Limb (tissue), 2 donors: Measurements from ENCODE around the gene MGST2.
"Not testable (repeated sequence)": the region's sequence is repeated elsewhere in the genome, so short reads cannot be mapped to it uniquely, and the experiment has no call there.

Experiments used
- DNase-seq, 2 donors: peaks; one replicate each; pipeline ENCODE4 v3.0.0-alpha.2; 2016; ENCODE audit errors: extremely low spot score in 2 of 2

MGST2 gene

DNA sequence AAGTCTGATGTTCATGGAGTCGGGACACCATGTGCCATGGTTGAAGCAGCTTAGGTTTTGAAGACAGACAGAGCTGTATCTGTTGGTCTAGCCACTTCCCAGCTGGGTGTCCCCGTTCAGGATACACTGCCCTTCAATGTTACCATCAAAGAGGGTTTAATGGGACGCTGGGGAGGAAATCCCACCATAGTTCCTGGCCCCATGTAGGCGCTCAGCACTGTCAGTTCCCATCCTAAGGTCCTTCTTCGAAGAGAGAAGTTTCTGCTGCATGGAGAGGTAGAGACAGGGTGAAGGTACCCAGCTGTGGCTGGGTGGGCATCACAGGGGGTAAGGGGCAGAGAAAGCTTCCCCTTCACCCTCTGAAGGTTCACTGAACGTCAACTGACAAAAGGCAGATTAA lies 3.7 kb downstream of the MGST2 start:
- DNase-seq = no peak

DNA sequence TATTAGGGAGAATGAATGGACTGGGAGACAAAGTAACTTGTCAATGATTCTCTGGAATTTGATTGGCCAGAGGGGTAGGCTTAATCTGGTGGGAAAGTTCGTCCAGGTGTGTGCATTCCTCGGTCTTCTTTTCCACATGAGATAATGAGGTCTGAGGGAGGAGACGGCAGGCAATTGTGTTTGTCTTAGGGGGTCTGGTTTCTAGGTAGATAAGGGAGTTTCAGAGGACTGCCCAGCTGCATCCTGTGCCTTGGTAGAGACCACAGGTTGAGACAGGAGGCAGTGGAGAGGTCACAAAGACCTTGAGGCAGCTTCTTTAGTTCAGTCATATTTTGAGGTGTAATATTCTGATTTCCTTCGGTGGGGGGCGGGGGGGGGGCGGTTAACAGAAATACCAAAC lies 4.3 kb downstream of the MGST2 start:
- no peak for DNase-seq

DNA sequence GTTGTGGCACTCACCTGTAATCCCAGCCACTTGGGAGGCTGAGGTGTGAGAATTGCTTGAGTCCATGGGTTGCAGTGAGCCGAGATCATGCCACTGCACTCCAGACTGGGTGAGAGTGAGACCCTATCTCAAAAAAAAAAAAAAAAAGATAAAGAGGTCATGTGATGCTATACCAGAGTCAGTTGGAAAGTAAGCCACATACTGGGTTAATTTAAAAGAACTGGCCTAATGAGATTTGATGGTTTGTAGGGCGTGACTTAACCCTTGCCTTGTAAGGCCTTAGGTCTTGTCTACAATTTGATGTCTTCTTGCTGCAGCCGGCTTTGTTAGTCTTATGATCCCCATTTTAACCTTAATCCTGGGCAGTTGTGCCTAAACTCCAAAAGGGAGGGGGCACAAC lies 5.2 kb downstream of the MGST2 start:
- no peak for DNase-seq

DNA sequence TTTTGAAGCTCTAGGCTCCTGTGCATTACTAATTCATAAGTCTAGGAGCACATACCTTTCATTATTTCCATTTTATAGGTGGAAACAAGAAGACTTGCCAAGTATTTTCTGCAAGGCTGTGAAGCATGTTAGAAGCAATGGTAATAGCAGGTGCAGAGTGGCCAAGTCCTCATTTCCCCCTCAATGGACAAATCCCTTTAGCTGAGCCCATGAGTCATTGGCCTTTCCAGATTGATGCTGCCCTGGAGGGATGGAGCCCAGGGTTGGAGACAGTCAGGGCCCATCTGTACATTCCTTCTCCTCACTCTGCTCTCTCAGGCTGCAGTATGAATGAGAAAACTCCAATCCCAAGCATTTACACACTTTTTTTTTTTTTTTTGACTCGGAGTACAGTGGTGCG lies 6.6 kb downstream of the MGST2 start:
- DNase-seq = no peak

DNA sequence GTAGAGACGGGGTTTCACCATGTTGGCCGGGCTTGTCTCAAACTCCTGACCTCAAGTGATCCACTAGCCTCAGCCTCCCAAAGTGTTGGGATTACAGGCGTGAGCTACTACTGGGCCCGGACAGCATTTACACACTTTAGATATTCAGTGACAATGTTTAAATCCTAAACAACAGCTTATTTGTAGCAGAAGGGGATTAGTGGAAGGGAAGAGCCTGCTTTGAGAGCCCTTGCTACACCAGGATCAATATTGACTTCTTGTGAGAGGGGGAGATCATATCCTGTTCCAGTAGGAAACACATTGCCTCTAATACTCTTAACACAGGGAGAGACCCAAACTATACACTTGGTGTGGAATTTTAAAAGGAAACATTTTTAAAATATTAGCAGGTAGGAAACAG lies 7.1 kb downstream of the MGST2 start:
- DNase-seq = no peak

DNA sequence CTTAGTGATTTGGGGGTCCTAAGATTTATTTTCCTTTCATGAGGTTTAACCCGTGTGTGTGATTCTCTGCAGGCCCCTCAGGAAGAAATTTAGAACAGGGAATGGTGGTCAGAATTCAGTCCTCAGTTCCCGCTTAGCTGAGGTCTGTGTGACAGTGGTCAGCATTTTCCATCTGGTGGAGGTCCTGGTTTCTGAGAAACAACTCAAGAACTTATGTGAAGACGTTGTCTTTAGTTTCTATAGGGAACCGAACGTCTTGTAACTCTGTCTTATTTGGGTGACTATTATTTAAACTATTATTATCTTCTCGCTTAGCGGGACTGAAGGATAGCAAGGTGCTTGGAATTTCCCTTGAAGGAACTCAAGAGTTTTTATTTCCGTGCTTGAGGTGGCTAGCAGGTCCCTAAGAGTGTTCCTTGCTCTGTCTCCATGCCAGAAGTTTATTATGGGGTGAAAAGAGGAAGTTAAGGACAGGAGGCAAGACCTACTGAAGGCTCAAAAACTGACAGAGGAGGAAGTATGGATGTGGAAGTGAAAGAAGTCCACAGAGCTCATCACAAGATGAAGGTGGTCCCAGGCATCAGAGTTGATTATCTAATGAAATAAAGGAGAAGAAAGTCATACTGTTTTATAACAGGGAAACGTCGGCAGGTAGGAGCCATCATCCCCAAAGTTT lies 9.4 kb downstream of the MGST2 start:
- DNase-seq = no peak

DNA sequence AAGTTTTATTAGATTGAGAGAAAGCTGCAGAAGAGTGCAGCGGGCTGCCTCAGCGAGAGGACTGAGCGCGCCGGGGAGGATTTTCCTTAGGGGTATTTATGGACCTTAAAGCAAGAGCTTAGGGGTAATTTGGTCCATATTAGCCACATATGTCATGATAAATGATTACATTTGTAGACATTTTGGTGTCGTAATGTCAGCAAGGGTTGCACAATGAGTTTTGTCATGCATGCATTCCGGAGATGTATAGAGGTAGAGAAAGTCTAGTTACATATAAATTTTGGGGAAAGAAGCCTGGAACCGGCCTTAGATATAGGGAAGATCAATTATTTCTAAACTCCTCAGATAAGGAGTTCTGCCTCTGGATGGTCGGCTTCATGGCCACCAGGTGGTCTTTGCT lies 10.0 kb downstream of the MGST2 start:
- no peak for DNase-seq

DNA sequence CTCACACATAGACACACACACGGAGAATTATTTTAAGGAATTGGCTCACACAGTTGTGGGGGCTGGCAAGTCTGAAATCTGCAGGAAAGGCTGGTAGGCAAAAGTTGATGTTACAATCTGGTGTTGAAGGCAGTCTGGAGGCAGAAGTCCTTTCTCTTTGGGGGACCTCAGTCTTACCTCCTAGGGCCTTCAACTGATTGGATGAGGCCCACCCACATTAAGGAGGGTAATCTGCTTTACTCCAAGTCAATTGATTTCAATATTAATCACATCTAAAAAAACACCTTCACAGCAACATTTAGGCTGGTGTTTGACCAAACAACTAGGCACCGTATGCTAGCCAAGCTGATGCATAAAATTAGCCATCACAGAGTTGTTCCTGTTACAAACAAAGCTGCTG lies 10.7 kb downstream of the MGST2 start:
- DNase-seq = no peak

DNA sequence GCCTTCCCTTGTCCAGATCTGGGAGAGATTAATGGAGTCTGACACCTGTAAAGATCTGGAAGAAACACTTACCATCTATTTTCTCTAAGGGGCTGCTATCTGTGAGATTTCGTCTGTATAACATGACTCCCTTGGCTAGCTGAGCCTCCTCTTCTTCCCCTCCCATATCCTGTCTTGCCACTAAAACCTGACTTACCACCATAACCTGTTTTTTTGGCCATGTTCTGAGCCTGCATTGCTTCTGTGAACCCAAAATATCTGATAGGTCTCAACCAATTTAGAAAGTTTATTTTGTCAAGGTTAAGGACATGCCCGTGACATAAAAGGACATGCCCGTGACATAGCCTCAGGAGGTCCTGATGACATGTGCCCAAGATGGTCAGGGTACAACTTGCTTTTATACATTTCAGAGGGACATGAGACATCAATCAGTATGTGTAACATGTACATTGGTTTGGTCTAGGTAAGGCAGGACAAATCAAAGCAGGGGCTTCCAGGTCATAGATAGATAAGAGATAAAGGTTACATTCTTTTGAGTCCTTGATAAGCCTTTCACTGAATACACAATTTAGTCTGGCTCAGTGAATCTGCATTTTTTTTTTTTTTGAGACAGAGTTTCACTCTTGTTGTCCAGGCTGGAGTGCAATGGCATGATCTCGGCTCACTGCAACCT lies 11.4 kb downstream of the MGST2 start:
- DNase-seq = no peak

DNA sequence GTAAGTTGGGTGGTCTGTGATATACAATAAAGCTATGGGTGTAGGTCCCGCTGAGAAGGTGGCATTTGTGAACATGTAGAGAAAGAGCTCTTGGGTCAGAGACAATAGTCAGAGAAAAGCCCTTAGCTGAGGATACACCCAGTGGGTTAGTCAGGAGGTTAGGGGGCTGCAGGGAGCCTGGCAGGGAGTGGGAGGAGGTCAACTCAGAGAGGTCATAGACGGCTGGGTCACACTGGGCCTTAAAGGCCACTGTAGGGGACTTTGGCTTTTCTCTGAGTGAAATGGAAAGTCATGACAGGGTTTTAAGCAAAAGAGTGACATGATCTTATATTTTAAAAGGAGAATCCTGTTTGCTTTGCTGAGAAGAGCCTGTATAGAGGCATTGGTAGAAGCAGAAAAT lies 16.7 kb downstream of the MGST2 start:
- no peak for DNase-seq

DNA sequence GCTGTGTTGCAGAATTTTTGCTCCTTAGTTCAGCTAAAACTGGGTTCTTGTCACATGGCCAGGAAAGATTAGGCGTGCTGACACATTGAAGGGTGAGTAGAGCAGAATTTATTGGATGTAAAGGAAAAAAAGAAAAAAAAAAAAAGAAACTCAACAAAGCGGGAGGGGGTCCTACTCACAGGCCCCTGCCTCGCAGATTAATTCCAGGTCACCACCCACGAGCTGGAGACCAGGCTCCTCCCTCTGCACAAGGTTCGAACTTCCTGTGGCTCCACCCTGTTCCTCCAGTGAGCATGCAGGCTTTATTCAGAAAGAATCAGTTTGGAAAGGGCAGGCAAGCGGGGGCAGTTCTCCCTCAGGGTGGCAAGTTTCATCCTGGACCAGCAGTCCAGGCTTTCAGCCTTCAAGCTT lies 17.1 kb downstream of the MGST2 start:
- DNase-seq = no peak

DNA sequence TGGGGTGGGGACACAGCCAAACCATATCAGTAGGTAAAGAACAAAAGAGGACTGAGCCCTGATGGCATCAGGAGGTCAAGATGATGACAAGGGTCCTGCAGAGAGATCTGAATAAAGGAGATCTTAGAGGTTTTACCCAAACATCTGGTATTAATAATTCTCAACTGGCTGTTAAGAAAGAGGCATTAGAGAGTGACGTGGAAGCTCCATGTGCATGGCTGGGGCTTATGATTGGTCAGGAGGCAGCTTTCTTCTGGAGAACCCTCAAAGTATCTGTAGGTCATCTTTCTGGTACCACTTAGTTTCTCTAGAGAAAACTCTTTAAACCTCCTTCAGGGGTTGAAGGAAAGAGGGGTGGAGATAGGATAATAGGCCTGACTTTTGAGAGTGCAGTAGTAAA lies 18.7 kb downstream of the MGST2 start:
- no peak for DNase-seq

DNA sequence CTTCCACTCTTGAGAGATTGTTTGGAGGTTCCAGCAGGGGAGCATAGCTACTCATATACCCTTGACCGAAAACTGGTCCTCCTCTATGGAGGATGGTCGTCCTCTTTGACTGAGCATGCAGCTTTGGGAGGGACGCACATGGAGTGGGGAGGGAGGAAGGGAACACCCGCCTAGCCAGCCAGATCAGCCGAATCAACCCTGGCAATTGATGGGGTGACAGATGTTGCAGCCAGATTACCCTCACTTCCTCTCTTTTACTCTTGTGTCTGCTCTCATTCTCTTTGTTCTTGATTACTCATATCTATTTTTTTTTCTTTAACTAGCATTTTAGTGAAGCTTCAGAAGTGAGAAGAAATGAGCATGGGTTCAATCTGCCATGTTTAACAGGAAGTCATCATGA lies 19.6 kb downstream of the MGST2 start:
- DNase-seq = no peak

DNA sequence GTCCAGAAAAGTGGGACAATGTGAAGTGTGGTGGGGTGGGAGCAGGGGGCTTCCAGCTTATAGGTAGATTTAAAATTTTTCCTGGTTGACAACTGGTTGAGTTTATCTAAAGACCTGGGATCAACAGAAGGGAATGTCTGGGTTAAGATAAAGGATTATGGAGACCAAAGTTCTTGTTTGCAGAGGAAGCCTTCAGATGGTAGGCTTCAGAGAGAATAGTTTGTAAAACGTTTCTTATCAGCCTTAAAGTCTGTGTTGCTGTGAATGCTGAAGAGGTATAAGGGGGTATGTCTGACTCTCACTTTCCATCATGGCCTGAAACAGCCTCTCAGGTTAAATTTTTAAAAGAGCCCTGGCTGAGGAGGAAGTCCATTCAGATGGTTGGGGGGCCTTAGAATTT lies 20.5 kb downstream of the MGST2 start:
- DNase-seq = no peak

DNA sequence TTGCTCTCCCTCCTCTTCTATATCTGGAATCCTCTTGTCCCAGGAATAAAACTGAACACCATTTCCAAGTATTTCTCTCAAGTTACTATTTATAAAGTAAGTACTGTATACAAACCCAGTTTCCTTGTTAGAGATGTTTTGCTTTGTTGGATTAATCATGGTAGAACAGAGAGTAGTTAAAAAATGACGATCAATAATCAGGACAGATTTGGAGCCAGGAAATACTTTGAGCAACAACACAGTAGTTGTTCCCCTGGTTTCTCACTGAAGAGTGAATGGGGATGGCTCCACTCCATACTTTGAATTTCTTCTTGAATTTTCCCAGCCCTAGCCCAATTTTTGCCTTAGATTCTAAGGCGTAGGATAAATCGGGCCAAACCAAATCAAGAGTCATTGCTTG lies 21.4 kb downstream of the MGST2 start:
- DNase-seq = no peak

DNA sequence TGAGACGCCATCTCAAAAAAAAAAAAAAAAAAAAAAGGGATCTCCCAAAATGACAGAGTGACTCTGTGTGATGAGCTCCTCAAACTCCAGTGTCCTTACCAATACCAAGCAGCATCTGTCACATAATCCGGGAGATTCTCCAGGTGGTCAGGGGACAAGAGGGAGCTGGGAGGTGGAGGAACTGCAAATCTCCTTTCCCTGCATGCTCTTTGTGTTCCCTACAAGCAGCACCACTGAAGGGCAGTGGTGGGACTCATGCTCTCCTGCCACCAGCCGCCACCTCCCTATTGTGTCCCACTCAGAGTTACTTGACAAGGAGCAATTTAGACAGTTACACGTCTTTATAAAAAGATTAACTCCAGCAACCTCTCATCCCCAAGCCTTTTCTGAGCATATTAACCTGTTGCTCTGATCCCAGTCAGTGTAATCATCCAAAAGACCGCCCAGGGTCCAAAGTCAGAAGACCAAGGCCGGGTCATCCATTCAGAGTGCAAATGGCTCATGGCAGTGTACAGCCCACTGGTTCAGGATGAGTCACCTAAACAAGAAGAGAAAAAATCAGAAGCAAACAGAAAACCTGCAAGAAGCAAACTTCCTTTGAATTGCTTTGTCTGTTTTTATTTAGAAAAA lies 23.6 kb downstream of the MGST2 start:
- no peak for DNase-seq

DNA sequence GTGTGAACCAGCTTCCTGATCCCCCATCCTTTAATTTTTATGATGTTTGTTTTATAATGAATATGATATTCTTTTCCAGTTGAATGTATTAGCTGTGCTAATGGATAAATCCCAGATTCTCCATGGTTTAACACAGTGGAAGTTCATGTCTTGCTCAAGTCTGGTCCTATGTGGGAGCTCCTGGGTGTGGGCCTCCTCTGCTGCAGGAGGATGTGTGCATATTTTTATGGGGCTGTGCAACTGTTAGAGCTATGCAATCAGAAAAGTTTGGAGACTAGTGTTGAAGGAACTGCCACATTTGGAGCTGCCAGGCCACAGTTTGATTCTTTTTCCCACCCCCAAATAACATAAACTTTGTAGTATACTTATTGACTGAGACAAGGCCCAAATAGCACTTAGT lies 24.8 kb downstream of the MGST2 start:
- DNase-seq = no peak

DNA sequence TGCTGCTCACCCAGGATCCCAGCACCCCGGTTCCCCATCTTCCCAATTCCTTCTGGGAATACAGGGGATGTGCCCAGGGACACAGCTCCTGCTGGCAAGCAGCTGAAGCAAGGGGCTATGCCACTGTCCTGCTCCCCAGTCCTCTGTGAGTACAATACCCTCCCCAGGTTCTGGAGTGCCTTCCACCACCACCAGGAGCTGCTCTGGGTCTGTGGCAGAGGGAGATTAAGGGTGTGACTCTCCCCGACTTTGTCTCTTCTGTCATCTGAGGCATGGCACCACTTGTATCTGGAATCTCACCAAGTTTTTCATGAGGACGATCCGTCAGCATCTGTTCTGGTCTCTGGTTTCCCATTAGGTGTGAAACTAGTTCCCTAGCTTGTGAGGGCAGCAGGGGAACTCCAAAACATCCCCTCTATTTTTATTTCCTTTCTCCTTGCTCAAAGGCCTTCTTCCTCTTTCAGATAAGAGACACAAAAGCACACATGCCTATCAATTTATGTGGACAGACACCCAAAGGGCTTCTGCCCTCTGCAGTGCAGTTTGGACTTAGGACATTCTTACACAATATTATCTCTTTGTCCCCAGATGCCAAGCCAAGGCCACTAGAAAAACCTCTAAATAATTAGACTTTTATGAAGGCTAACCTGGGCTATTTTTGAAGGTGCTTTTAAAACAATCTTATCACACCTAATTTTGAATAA lies 26.8 kb downstream of the MGST2 start:
- no peak for DNase-seq

DNA sequence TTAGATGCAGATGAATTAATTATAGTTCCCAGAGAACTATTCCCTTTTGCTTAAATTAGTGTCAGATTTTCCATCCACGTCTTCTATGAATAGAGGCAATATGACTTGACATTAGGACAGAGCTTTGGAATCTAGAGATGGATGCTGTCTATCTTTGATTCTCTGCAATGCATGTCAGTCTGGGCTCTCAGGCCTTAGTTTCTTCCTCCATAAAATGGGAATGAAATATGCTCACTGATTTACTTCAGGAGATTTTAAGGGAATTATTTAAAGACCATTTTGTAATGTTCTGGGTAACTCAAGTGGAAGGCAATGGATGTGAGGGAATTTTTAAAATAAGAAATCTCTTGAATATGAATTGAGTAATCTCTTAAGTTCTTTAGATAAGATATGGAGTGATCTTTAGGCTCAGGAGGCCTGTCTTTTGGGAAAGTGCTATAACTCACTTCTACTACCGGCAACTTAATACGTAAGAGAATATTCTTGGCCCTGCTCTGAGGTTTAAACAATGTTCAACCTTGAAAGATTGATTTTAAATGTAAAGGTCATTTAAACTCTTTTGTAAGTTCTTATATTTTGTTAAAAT lies 29.0 kb downstream of the MGST2 start:
- no peak for DNase-seq

DNA sequence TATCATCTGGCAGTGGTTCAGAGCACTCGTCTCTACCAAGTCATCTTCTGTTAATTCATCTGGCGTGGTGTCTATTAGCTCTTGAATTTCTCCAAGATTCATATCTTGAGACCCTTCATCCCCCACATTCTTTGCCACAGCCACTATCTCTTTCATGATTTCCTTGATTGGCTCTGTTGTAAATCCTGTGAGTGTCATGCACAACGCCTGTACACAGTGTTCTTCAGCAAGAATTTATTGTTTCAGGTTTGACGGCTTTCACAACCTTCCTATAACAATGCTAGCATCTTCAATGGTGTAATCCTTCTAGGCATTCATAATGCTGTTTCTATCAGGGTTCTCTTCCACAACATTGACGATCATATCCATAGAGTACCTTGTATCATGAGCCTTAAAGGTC lies 30.9 kb downstream of the MGST2 start:
- no peak for DNase-seq

DNA sequence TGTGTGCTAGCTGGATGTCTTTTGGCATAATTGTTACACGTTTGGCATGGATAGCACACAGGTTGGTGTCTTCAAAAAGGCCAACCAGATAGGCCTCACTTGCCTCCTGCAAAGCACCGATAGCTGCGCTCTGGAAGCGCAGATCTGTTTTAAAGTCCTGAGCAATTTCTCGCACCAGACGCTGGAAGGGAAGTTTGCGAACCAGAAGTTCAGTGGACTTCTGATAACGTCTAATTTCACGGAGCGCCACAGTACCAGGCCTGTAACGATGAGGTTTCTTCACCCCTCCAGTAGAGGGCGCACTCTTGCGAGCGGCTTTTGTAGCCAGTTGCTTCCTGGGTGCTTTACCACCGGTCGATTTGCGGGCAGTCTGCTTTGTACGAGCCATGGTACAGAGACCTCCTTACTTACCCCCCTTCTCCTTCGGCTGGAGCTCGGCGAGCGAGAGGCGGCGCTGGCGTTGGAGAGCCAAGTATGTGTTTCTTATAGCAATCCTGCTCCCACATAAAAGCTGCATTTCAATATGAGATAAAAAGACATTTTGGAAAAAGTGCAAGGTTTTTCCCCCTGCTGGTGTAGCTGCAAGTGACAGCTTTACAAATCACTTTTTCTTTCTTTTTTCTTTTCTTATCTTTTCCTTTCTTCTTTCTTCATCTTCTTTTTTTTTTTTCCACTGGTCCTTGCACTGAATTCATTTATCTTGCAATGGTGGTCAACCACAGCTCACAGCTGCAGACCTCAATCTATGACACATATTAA lies 32.7 kb downstream of the MGST2 start:
- not testable (repeated sequence) for DNase-seq
